HCT116 (cell line): ENCODE data around the gene SGIP1. TPM values are rescaled to one million over a fixed set of nuclear protein-coding genes. Genes with fewer than 3 reads are reported as not detected.

ENCODE experiments used
- ATAC-seq: fragments of 200-7000 bp; cut with Tn5 transposase; 2 replicates; pipeline ENCODE4 v1.9.1; 2020; ENCODE audit warnings: mild to moderate bottlenecking, moderate library complexity
- BruUV-seq: library from RNA; stranded (reverse); fragments of 400-500 nt; replicated peaks from 2 replicates; lab custom pipeline; 2021; lab: Mats Ljungman, UMichigan
- CTCF ChIA-PET: fragments of 300-600 bp; sonication (Branson Sonifier 250); formaldehyde crosslinking; loops from one replicate; lab custom pipeline; 2021; ENCODE audit warnings: antibody characterized with exemption; lab: Charles Lee
- POLR2A ChIA-PET: fragments of 300-600, 350-600 bp; sonication (Branson Sonifier 250); formaldehyde crosslinking; loops from one replicate; lab custom pipeline; 2021; ENCODE audit warnings: antibody characterized with exemption; lab: Charles Lee
- RAD21 ChIA-PET, 2 experiments: fragments of 300-600 bp; sonication (Branson Sonifier 250); formaldehyde crosslinking; loops; one replicate each; lab custom pipeline; 2023; ENCODE audit warnings: low total read pairs in 2 of 2; ENCODE audit not compliant: uncharacterized antibody in 2 of 2, unreplicated experiment in 2 of 2, low non-redundant PET in 1 of 2; lab: Charles Lee
- DNase-seq: peaks from one replicate; pipeline ENCODE4 v3.0.0-alpha.2; 2010; ENCODE audit warnings: low read depth, low spot score
- H2AFZ ChIP-seq: fragments of 200-600 bp; shearing (Covaris generic), sonication (generic); 2 replicates; pipeline ENCODE4 v1.6.1; 2017; ENCODE audit warnings: low read depth, mixed run types, mixed read lengths, antibody characterized with exemption, low read length; ENCODE audit not compliant: poor library complexity, severe bottlenecking
- H3K27ac ChIP-seq: 2 replicates; pipeline ENCODE4 v1.5.1; 2012; ENCODE audit warnings: low read depth, low read length
- H3K27me3 ChIP-seq: fragments of 200-600 bp; sonication (generic); 2 replicates; pipeline ENCODE4 v1.6.1; 2016; ENCODE audit warnings: mixed run types, low read length, mixed read lengths; ENCODE audit not compliant: insufficient read depth
- H3K36me3 ChIP-seq, 2 experiments: fragments of 200-500 bp in 1 of 2; fragments of 200-600 bp in 1 of 2; sonication (Bioruptor generic) in 1 of 2; sonication (generic) in 1 of 2; 2 replicates each; pipeline versions ENCODE4 v1.5.1 to v1.6.1; 2014 to 2016; ENCODE audit warnings: low read length in 2 of 2, inconsistent platforms in 1 of 2, mixed read lengths in 1 of 2, mixed run types in 1 of 2; ENCODE audit not compliant: insufficient read depth in 2 of 2, control insufficient read depth in 1 of 2
- H3K4me1 ChIP-seq, 2 experiments: fragments of 200-600 bp in 1 of 2; sonication (generic) in 1 of 2; 2 replicates each; pipeline versions ENCODE4 v1.5.1 to v1.6.1; 2012 to 2017; ENCODE audit warnings: low read length in 2 of 2, inconsistent platforms in 1 of 2, mild to moderate bottlenecking in 1 of 2, mixed read lengths in 1 of 2, mixed run types in 1 of 2, moderate library complexity in 1 of 2; ENCODE audit not compliant: insufficient read depth in 2 of 2, control insufficient read depth in 1 of 2
- H3K4me2 ChIP-seq: fragments of 200-600 bp; sonication (generic); 2 replicates; pipeline ENCODE4 v1.6.1; 2017; ENCODE audit warnings: mixed run types, low read length, mixed read lengths
- H3K4me3 ChIP-seq, 2 experiments: fragments of 200-600 bp in 1 of 2; sonication (generic) in 1 of 2; replicated peaks in 1 of 2; 2 replicates each; pipeline ENCODE4 v1.5.1; 2011 to 2016; ENCODE audit warnings: low read length in 2 of 2, control low read depth in 1 of 2, low read depth in 1 of 2, mild to moderate bottlenecking in 1 of 2, mixed read lengths in 1 of 2, mixed run types in 1 of 2
- H3K79me2 ChIP-seq: fragments of 200-600 bp; sonication (generic); 2 replicates; pipeline ENCODE4 v1.6.1; 2017; ENCODE audit warnings: mild to moderate bottlenecking, mixed run types, low read length, moderate library complexity, mixed read lengths; ENCODE audit not compliant: insufficient read depth
- H3K9ac ChIP-seq: fragments of 200-600 bp; sonication (generic); 2 replicates; pipeline ENCODE4 v1.6.1; 2016; ENCODE audit warnings: low read length, mixed read lengths
- H3K9me2 ChIP-seq: fragments of 200-600 bp; sonication (generic), shearing (Covaris generic); 2 replicates; pipeline ENCODE4 v1.6.1; 2017; ENCODE audit warnings: mixed run types, mild to moderate bottlenecking, moderate library complexity; ENCODE audit not compliant: insufficient read depth
- H3K9me3 ChIP-seq, 2 experiments: fragments of 200-500 bp in 1 of 2; fragments of 200-600 bp in 1 of 2; sonication (Bioruptor generic) in 1 of 2; sonication (generic) in 1 of 2; 2 replicates each; pipeline ENCODE4 v1.6.1; 2014 to 2017; ENCODE audit warnings: low read length in 2 of 2, mixed read lengths in 2 of 2, inconsistent platforms in 1 of 2, low read depth in 1 of 2, mild to moderate bottlenecking in 1 of 2, mixed run types in 1 of 2, moderate library complexity in 1 of 2; ENCODE audit not compliant: control insufficient read depth in 1 of 2, insufficient read depth in 1 of 2
- H4K20me1 ChIP-seq: fragments of 200-600 bp; sonication (generic), shearing (Covaris generic); 2 replicates; pipeline ENCODE4 v1.6.1; 2017; ENCODE audit warnings: mixed run types, mild to moderate bottlenecking, moderate library complexity; ENCODE audit not compliant: insufficient read depth
- ATF3 ChIP-seq: IDR thresholded peaks from 2 replicates; pipeline ENCODE4 v1.6.1; 2012
- CEBPB ChIP-seq: IDR thresholded peaks from 2 replicates; pipeline ENCODE4 v1.6.1; 2012; ENCODE audit warnings: low read depth
- CTCF ChIP-seq, 3 experiments: fragments of 200-600 bp in 1 of 3; sonication (generic) in 1 of 3; IDR thresholded peaks in 2 of 3; conservative IDR thresholded peaks in 1 of 3; 2 replicates each; pipeline ENCODE4 v1.5.1; 2012 to 2017; ENCODE audit warnings: low read depth in 2 of 3, low read length in 2 of 3, antibody characterized with exemption in 1 of 3, borderline replicate concordance in 1 of 3, control low read depth in 1 of 3, mild to moderate bottlenecking in 1 of 3, mixed read lengths in 1 of 3, mixed run types in 1 of 3, moderate library complexity in 1 of 3; ENCODE audit not compliant: insufficient read depth in 1 of 3
- EGR1 ChIP-seq: IDR thresholded peaks from 2 replicates; pipeline ENCODE4 v1.6.1; 2012; ENCODE audit warnings: low read depth
- FOSL1 ChIP-seq: IDR thresholded peaks from 2 replicates; pipeline ENCODE4 v1.6.1; 2012; ENCODE audit warnings: low read depth
- JUND ChIP-seq: IDR thresholded peaks from 2 replicates; pipeline ENCODE4 v1.6.1; 2012
- POLR2A ChIP-seq: IDR thresholded peaks from 2 replicates; pipeline ENCODE4 v1.7.0; 2011; ENCODE audit warnings: borderline replicate concordance; ENCODE audit not compliant: insufficient read depth, insufficient read length; ENCODE audit errors: extremely low read depth
- RAD21 ChIP-seq: IDR thresholded peaks from 2 replicates; pipeline ENCODE4 v1.6.1; 2012; ENCODE audit warnings: low read depth, mild to moderate bottlenecking
- REST ChIP-seq: IDR thresholded peaks from 2 replicates; pipeline ENCODE4 v1.6.1; 2012; ENCODE audit warnings: low read depth
- SIN3A ChIP-seq: IDR thresholded peaks from 2 replicates; pipeline ENCODE4 v1.6.1; 2012; ENCODE audit warnings: low read depth
- SP1 ChIP-seq: IDR thresholded peaks from 2 replicates; pipeline ENCODE4 v1.6.1; 2012; ENCODE audit warnings: low read depth
- SRF ChIP-seq: IDR thresholded peaks from 2 replicates; pipeline ENCODE4 v1.6.1; 2012; ENCODE audit warnings: low read depth
- TCF7L2 ChIP-seq: IDR thresholded peaks from 2 replicates; pipeline ENCODE4 v1.7.0; 2011; ENCODE audit warnings: borderline replicate concordance, inconsistent platforms; ENCODE audit not compliant: insufficient read depth, insufficient read length; ENCODE audit errors: extremely low read depth
- YY1 ChIP-seq: IDR thresholded peaks from 2 replicates; pipeline ENCODE4 v1.6.1; 2011; ENCODE audit warnings: low read length, low read depth, moderate library complexity, mild to moderate bottlenecking; ENCODE audit not compliant: insufficient replicate concordance; ENCODE audit errors: extremely low read depth
- ZBTB33 ChIP-seq: IDR thresholded peaks from 2 replicates; pipeline ENCODE4 v1.6.1; 2011; ENCODE audit warnings: mild to moderate bottlenecking, low read length, moderate library complexity; ENCODE audit not compliant: insufficient replicate concordance; ENCODE audit errors: extremely low read depth
- ZFX ChIP-seq: fragments of 450-650 bp; IDR thresholded peaks from 2 replicates; pipeline ENCODE4 v1.6.1; 2017
- ZNF274 ChIP-seq: fragments of 200-500 bp; sonication (Bioruptor generic); IDR thresholded peaks from 2 replicates; pipeline ENCODE4 v1.6.1; 2014; ENCODE audit warnings: mild to moderate bottlenecking, low read depth, low read length, inconsistent platforms
- intact Hi-C: fragments of 100-400 bp; cut with micrococcal nuclease; formaldehyde crosslinking; loops from 2 replicates; pipeline ENCODE4 v1.10.0; 2022
- total RNA-seq: library from RNA; stranded (reverse); gene quantifications from one replicate; pipeline ENCODE4 v1.2.1, GENCODE V29; 2021; ENCODE audit not compliant: unreplicated experiment

The SGIP1 gene
- total RNA-seq, 1 experiment from 2014 or later: 0.15 TPM

GRCh38 chr1:66770240-66770639 is 236.3 kb downstream of the SGIP1 start:
- BruUV-seq: no TSS peak
- ATAC-seq (no peak), DNase-seq (no peak)
- no peaks in the 10 kb centered on the region for H3K36me3 ChIP-seq
- H4K20me1 ChIP-seq: no peaks in the 10 kb centered on the region
- CTCF ChIA-PET: interaction anchor here (0.9 kb wide), 1 partner anchor 379 kb away, joined by 3 read pairs; no protein-coding TSS in a partner anchor
- H3K4me3 ChIP-seq: no peak overlapping the region
- no peaks in the 10 kb centered on the region for H3K9me3 ChIP-seq
- no peak overlapping the region for H3K27ac ChIP-seq
- no peak for TF ChIP-seq FOSL1
- no peak for TF ChIP-seq ZFX
- no peak for TF ChIP-seq CEBPB
- no peak for TF ChIP-seq REST
- no peak for TF ChIP-seq EGR1
- no peak for TF ChIP-seq RAD21
- no peak for TF ChIP-seq SIN3A
- no peak for TF ChIP-seq ATF3
- TF ChIP-seq TCF7L2: no peak
- no peak for TF ChIP-seq SRF
- no peak for TF ChIP-seq ZBTB33
- TF ChIP-seq JUND: no peak
- no peak for TF ChIP-seq ZNF274
- TF ChIP-seq YY1: no peak
- TF ChIP-seq POLR2A: no peak
- TF ChIP-seq CTCF (IDR thresholded peaks at IDR 0.05 in 2 of 3, conservative IDR thresholded peaks at IDR 0.05 in 1 of 3; ENCODE audit: borderline replicate concordance in 1 of 3, insufficient read depth in 1 of 3, low read depth in 2 of 3, low read length in 2 of 3): no peak
- no peak for TF ChIP-seq SP1
- H3K9ac ChIP-seq: no peak overlapping the region
- 0 out of 4 replicates have a peak, but pooled peaks cover 0 to under 1% of the 10 kb centered on the region in 2 experiments for H3K4me1 ChIP-seq
- intact Hi-C loops: no loop called here
- no peaks in the 10 kb centered on the region for H3K79me2 ChIP-seq
- H3K27me3 ChIP-seq: no peaks in the 10 kb centered on the region
- no peak overlapping the region for H3K4me2 ChIP-seq
- POLR2A ChIA-PET: no interaction called here
- no peaks in the 10 kb centered on the region for H3K9me2 ChIP-seq
- RAD21 ChIA-PET: no interaction called here
- H2AFZ ChIP-seq: peak overlapping the region; percentile 22
